Activated CD4-positive, alpha-beta memory T cell treated with anti-CD3 and anti-CD28 coated beads, Interleukin-2, amount 10 ng/mL, durations not matched to agents 7 days and 5 days (primary cell): ENCODE data around the gene INSIG2. TPM values are rescaled to one million over a fixed set of nuclear protein-coding genes. Genes with fewer than 3 reads are reported as not detected.

Experiments
- CTCF ChIA-PET: fragments of 350-600 bp; sonication (Branson Sonifier 250); formaldehyde crosslinking; loops from one replicate; lab custom pipeline; 2021; ENCODE audit warnings: antibody characterized with exemption, inconsistent platforms; lab: Charles Lee
- POLR2A ChIA-PET: fragments of 350-600 bp; sonication (Branson Sonifier 250); formaldehyde crosslinking; loops from one replicate; lab custom pipeline; 2021; ENCODE audit warnings: antibody characterized with exemption; lab: Charles Lee
- DNase-seq: peaks from one replicate; pipeline ENCODE4 v3.0.0-alpha.2; 2020
- H3K27ac Mint-ChIP-seq: one replicate; pipeline ENCODE4 v1.8.0; 2021; ENCODE audit warnings: mild to moderate bottlenecking, mixed read lengths
- H3K27me3 Mint-ChIP-seq: one replicate; pipeline ENCODE4 v1.8.0; 2021; ENCODE audit warnings: mixed read lengths
- H3K36me3 Mint-ChIP-seq: one replicate; pipeline ENCODE4 v1.8.0; 2021; ENCODE audit warnings: low read depth, mixed read lengths
- H3K4me1 Mint-ChIP-seq: one replicate; pipeline ENCODE4 v1.8.0; 2021; ENCODE audit warnings: mixed read lengths
- H3K4me3 Mint-ChIP-seq: one replicate; pipeline ENCODE4 v1.8.0; 2021; ENCODE audit warnings: mild to moderate bottlenecking, mixed read lengths
- H3K9me3 Mint-ChIP-seq: one replicate; pipeline ENCODE4 v1.8.0; 2021; ENCODE audit warnings: mixed read lengths
- total RNA-seq, 2 experiments: library from RNA; stranded (reverse); gene quantifications; one replicate each; pipeline ENCODE4 v1.2.3, GENCODE V29; 2021

INSIG2 gene
- total RNA-seq, 2 experiments from 2014 or later: 38.2 to 40.9 TPM

- H3K27ac Mint-ChIP-seq: no peak overlapping the region
- ChIA-PET POLR2A (no interaction called here), CTCF (interaction anchor here (1.0 to 1.8 kb wide), 7 partner anchors 9 to 804 kb away, joined by 3 to 4 read pairs (median 3); no protein-coding TSS in a partner anchor)
- no peaks in the 10 kb centered on the region for H3K9me3 Mint-ChIP-seq
- no peak for DNase-seq
- H3K27me3 Mint-ChIP-seq: peaks cover 26% of the 10 kb centered on the region
- H3K4me1 Mint-ChIP-seq: peaks cover 7% of the 10 kb centered on the region
- no peak overlapping the region for H3K4me3 Mint-ChIP-seq
- no peaks in the 10 kb centered on the region for H3K36me3 Mint-ChIP-seq
Measured at GRCh38 chr2:118051826-118052358, 36.4 kb upstream of the INSIG2 start.

- H3K4me1 Mint-ChIP-seq: peaks cover 3% of the 10 kb centered on the region
- POLR2A ChIA-PET: no interaction called here
Measured at GRCh38 chr2:118052474-118052873, 35.8 kb upstream of the INSIG2 start.

GRCh38 chr2:118053681-118054080 is 34.6 kb upstream of the INSIG2 start:
- ChIA-PET CTCF (interaction anchor here (0.6 kb wide), 1 partner anchor 239 kb away, joined by 3 read pairs; the partner anchor contains the start of gene DDX18), POLR2A (no interaction called here)
- Mint-ChIP-seq H3K27ac (no peak overlapping the region), H3K9me3 (no peaks in the 10 kb centered on the region), H3K4me1 (peaks cover 3% of the 10 kb centered on the region), H3K27me3 (peaks cover 25% of the 10 kb centered on the region), H3K4me3 (no peak overlapping the region), H3K36me3 (no peaks in the 10 kb centered on the region)
- DNase-seq: no peak

More at GRCh38 chr2:118052474-118052873, 35.8 kb upstream of the INSIG2 start:
- H3K27me3 Mint-ChIP-seq: peaks cover 25% of the 10 kb centered on the region
- no peak overlapping the region for H3K27ac Mint-ChIP-seq
- no peaks in the 10 kb centered on the region for H3K9me3 Mint-ChIP-seq
- H3K4me3 Mint-ChIP-seq: no peak overlapping the region
- DNase-seq: no peak
- CTCF ChIA-PET: interaction anchor here (0.7 to 1.6 kb wide), 5 partner anchors 8 to 171 kb away, joined by 3 to 4 read pairs (median 3); no protein-coding TSS in a partner anchor
- no peaks in the 10 kb centered on the region for H3K36me3 Mint-ChIP-seq

GRCh38 chr2:118054213-118055008 is 33.9 kb upstream of the INSIG2 start:
- CTCF ChIA-PET: interaction anchor here (1.7 kb wide), 1 partner anchor 115 kb away, joined by 3 read pairs; no protein-coding TSS in a partner anchor
- Mint-ChIP-seq H3K4me1 (peaks cover 3% of the 10 kb centered on the region), H3K36me3 (no peaks in the 10 kb centered on the region)

GRCh38 chr2:118055512-118056164 is 32.6 kb upstream of the INSIG2 start:
- Mint-ChIP-seq H3K27ac (no peak overlapping the region), H3K27me3 (peaks cover 19% of the 10 kb centered on the region), H3K4me1 (peaks cover 7% of the 10 kb centered on the region), H3K36me3 (no peaks in the 10 kb centered on the region), H3K9me3 (no peaks in the 10 kb centered on the region), H3K4me3 (no peak overlapping the region)
- POLR2A ChIA-PET: no interaction called here
- CTCF ChIA-PET: interaction anchor here (1.3 to 1.7 kb wide), 2 partner anchors 9 to 114 kb away, joined by 3 to 8 read pairs; no protein-coding TSS in a partner anchor
- no peak for DNase-seq

More at GRCh38 chr2:118054213-118055008, 33.9 kb upstream of the INSIG2 start:
- no peak for DNase-seq
- Mint-ChIP-seq H3K9me3 (no peaks in the 10 kb centered on the region), H3K27ac (no peak overlapping the region), H3K4me3 (no peak overlapping the region), H3K27me3 (peaks cover 25% of the 10 kb centered on the region)
- POLR2A ChIA-PET: no interaction called here

GRCh38 chr2:118056165-118056534 is 32.1 kb upstream of the INSIG2 start:
- DNase-seq: no peak
- ChIA-PET CTCF (interaction anchor here (1.3 to 1.7 kb wide), 2 partner anchors 9 to 113 kb away, joined by 3 to 8 read pairs; no protein-coding TSS in a partner anchor), POLR2A (no interaction called here)
- Mint-ChIP-seq H3K4me3 (no peak overlapping the region), H3K9me3 (no peaks in the 10 kb centered on the region), H3K36me3 (no peaks in the 10 kb centered on the region), H3K27ac (no peak overlapping the region), H3K4me1 (peaks cover 8% of the 10 kb centered on the region), H3K27me3 (peaks cover 15% of the 10 kb centered on the region)

GRCh38 chr2:118056801-118057200 is 31.5 kb upstream of the INSIG2 start:
- CTCF ChIA-PET: interaction anchor here (1.3 kb wide), 1 partner anchor 10 kb away, joined by 8 read pairs; no protein-coding TSS in a partner anchor
- H3K27me3 Mint-ChIP-seq: peaks cover 15% of the 10 kb centered on the region
- no peaks in the 10 kb centered on the region for H3K36me3 Mint-ChIP-seq
- H3K9me3 Mint-ChIP-seq: no peaks in the 10 kb centered on the region
- DNase-seq: no peak
- POLR2A ChIA-PET: no interaction called here
- H3K27ac Mint-ChIP-seq: no peak overlapping the region
- no peak overlapping the region for H3K4me3 Mint-ChIP-seq
- peaks cover 10% of the 10 kb centered on the region for H3K4me1 Mint-ChIP-seq

GRCh38 chr2:118058951-118059350 is 29.3 kb upstream of the INSIG2 start:
- Mint-ChIP-seq H3K27me3 (peaks cover 22% of the 10 kb centered on the region), H3K4me1 (peaks cover 10% of the 10 kb centered on the region), H3K36me3 (no peaks in the 10 kb centered on the region), H3K4me3 (no peak overlapping the region), H3K9me3 (no peaks in the 10 kb centered on the region), H3K27ac (no peak overlapping the region)
- DNase-seq: no peak
- CTCF ChIA-PET: interaction anchor here (1.1 to 5.2 kb wide), 2 partner anchors 13 to 26 kb away, joined by 4 to 53 read pairs; no protein-coding TSS in a partner anchor
- POLR2A ChIA-PET: no interaction called here

- H3K36me3 Mint-ChIP-seq: no peaks in the 10 kb centered on the region
- no peak for DNase-seq
- H3K27ac Mint-ChIP-seq: no peak overlapping the region
- H3K4me1 Mint-ChIP-seq: peaks cover 10% of the 10 kb centered on the region
- peaks cover 21% of the 10 kb centered on the region for H3K27me3 Mint-ChIP-seq
- no peak overlapping the region for H3K4me3 Mint-ChIP-seq
- CTCF ChIA-PET: interaction anchor here (1.2 to 5.2 kb wide), 2 partner anchors 14 to 22 kb away, joined by 4 to 53 read pairs; no protein-coding TSS in a partner anchor
- POLR2A ChIA-PET: no interaction called here
- no peaks in the 10 kb centered on the region for H3K9me3 Mint-ChIP-seq
Measured at GRCh38 chr2:118059919-118060478, 28.3 kb upstream of the INSIG2 start.

- Mint-ChIP-seq H3K36me3 (no peaks in the 10 kb centered on the region), H3K4me3 (no peak overlapping the region), H3K4me1 (peaks cover 10% of the 10 kb centered on the region), H3K27me3 (peaks cover 22% of the 10 kb centered on the region), H3K9me3 (no peaks in the 10 kb centered on the region), H3K27ac (no peak overlapping the region)
- no peak for DNase-seq
- CTCF ChIA-PET: interaction anchor here (0.8 to 5.2 kb wide), 5 partner anchors 9 to 29 kb away, joined by 3 to 53 read pairs (median 4); no protein-coding TSS in a partner anchor
- POLR2A ChIA-PET: no interaction called here
Measured at GRCh38 chr2:118061135-118061955, 26.9 kb upstream of the INSIG2 start.

GRCh38 chr2:118062048-118062447 is 26.2 kb upstream of the INSIG2 start:
- POLR2A ChIA-PET: no interaction called here
- no peak overlapping the region for H3K27ac Mint-ChIP-seq
- H3K4me1 Mint-ChIP-seq: peaks cover 10% of the 10 kb centered on the region

GRCh38 chr2:118062669-118063068 is 25.6 kb upstream of the INSIG2 start:
- H3K4me3 Mint-ChIP-seq: no peak overlapping the region
- ChIA-PET POLR2A (no interaction called here), CTCF (interaction anchor here (1.3 to 5.2 kb wide), 2 partner anchors 10 to 16 kb away, joined by 4 to 53 read pairs; no protein-coding TSS in a partner anchor)
- no peak for DNase-seq
- H3K4me1 Mint-ChIP-seq: peaks cover 10% of the 10 kb centered on the region
- H3K27me3 Mint-ChIP-seq: peaks cover 22% of the 10 kb centered on the region
- H3K9me3 Mint-ChIP-seq: no peaks in the 10 kb centered on the region
- no peak overlapping the region for H3K27ac Mint-ChIP-seq
- no peaks in the 10 kb centered on the region for H3K36me3 Mint-ChIP-seq

More at GRCh38 chr2:118062048-118062447, 26.2 kb upstream of the INSIG2 start:
- Mint-ChIP-seq H3K36me3 (no peaks in the 10 kb centered on the region), H3K4me3 (no peak overlapping the region), H3K27me3 (peaks cover 25% of the 10 kb centered on the region), H3K9me3 (no peaks in the 10 kb centered on the region)
- CTCF ChIA-PET: interaction anchor here (0.8 to 5.2 kb wide), 3 partner anchors 10 to 28 kb away, joined by 3 to 53 read pairs (median 4); no protein-coding TSS in a partner anchor
- no peak for DNase-seq
